Muscle of leg (tissue), 11 donors: ENCODE data around the gene PTTG1IP. TPM values are rescaled to one million over a fixed set of nuclear protein-coding genes. Genes with fewer than 3 reads are reported as not detected.

Experiments used
- DNase-seq: peaks from one replicate; pipeline ENCODE4 v3.0.0; 2013
- H3K27ac ChIP-seq: one replicate; pipeline ENCODE4 v1.5.1; 2013; ENCODE audit warnings: mild to moderate bottlenecking, low read length, control low read depth
- H3K27me3 ChIP-seq: one replicate; pipeline ENCODE4 v1.6.1; 2013; ENCODE audit warnings: low read length; ENCODE audit not compliant: control insufficient read depth, insufficient read depth
- H3K36me3 ChIP-seq: one replicate; pipeline ENCODE4 v1.6.1; 2013; ENCODE audit warnings: low read length; ENCODE audit not compliant: control insufficient read depth, insufficient read depth
- H3K4me1 ChIP-seq: one replicate; pipeline ENCODE4 v1.6.1; 2013; ENCODE audit warnings: low read length; ENCODE audit not compliant: control insufficient read depth, insufficient read depth
- H3K4me3 ChIP-seq: one replicate; pipeline ENCODE4 v1.5.1; 2013; ENCODE audit warnings: low read length, control low read depth
- H3K9me3 ChIP-seq: replicated peaks from 2 replicates; pipeline ENCODE4 v1.6.1; 2013; ENCODE audit warnings: low read depth, low read length; ENCODE audit not compliant: control insufficient read depth
- WGBS: methylation state at CpG from one replicate; pipeline ENCODE4 v1.1.5; 2013; ENCODE audit warnings: missing lambda C conversion rate; ENCODE audit not compliant: insufficient coverage; 5-methylcytosine and 5-hydroxymethylcytosine counted together
- polyA plus RNA-seq, 8 donors: library from polyadenylated mRNA; unstranded; fragments of 120-200 nt; gene quantifications; one replicate each; pipeline versions ENCODE4 v1.2.1 to v1.2.3, GENCODE V29; 2013; ENCODE audit warnings: inconsistent platforms in 1 of 8, low replicate concordance in 1 of 8; ENCODE audit not compliant: insufficient read length in 8 of 8, insufficient read depth in 1 of 8
- total RNA-seq: library from RNA; stranded (reverse); fragments of 120-200 nt; gene quantifications from one replicate; pipeline ENCODE4 v1.2.4, GENCODE V29; 2013

Gene PTTG1IP
- total and polyA plus RNA-seq, 9 donors = 126 to 149 (median 136) TPM

DNA sequence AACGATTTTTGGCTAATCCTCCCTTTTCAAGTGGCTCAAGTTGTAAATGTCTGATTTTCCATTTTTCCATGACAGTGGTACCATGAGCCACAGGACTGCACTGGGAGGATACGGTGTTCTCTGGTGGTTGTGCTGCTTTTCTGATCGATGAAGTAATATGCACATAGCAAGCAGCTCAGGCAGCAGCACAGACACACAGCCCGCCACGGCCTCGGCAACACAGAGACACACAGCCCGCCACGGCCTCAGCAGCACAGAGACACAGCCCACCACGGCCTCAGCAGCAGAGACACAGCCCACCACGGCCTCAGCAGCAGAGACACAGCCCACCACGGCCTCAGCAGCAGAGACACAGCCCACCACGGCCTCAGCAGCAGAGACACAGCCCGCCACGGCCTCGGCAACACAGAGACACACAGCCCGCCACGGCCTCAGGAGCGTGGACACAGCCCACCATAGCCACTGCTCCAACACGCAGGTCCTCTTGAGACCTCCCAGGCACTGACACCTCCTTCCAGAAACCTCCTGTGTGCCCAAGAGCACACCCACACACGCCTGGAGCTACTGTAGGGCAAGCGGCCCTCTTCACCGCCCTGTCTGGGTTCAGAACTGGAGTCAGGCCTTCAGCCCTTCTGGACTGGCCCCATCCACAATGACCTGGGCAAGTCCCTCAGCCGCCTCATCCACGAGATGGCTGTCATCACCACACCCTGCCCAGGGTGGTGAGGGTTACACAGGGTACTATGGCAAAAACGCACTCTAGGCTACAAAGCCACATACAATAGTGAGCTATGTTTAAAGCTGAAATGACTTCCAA is 10.4 kb downstream of the PTTG1IP start:
- peaks cover 56% of the 10 kb centered on the region for H3K36me3 ChIP-seq
- peaks cover 8% of the 10 kb centered on the region for H3K4me1 ChIP-seq
- no peaks in the 10 kb centered on the region for H3K27me3 ChIP-seq
- H3K27ac ChIP-seq = no peak overlapping the region
- 95% methylated on average over 18 of the region's 25 CpGs for WGBS
- no peak for DNase-seq
- H3K9me3 ChIP-seq = no peaks in the 10 kb centered on the region
- H3K4me3 ChIP-seq = no peak overlapping the region

DNA sequence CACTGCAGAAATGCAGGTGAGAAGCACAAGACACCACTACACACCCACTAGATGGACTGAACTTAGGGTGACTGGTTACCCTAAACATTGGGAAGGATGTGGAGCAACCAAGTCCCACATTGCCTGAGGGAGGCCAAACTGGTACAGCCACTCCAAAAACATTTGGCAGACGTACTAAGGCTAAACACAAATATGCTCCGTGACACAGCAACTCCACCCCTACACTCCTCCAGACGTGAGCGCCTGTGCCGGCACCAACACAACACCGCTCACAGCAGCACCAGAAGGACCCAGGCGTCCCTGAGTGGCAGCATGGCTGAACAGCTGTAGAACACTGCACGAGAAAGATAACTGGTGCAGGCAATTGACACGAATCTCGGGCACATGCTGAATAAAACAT is 14.7 kb downstream of the PTTG1IP start:
- Histone ChIP-seq H3K36me3 (peaks cover 67% of the 10 kb centered on the region), H3K4me1 (no peaks in the 10 kb centered on the region), H3K27ac (no peak overlapping the region)

DNA sequence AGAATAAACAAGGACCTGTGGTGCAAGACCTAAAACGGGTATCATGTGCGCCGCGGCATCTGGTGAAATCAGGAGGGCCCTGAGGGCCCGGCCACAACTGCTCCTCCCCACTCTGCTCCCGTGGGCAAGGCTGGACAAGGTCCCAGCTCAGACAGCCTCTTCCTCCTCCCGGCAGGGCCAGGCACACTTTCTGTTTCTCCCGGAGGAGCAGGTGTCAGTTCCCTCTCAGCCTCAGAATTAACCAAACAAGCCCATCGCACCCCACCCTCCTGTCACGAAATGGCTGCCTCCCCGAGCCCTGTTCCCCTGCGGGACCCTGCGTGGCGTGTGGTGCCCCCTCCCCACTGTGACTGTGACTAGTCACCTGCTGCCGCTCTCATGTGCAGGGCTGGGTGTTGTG is 15.2 kb downstream of the PTTG1IP start:
- H3K27ac ChIP-seq = no peak overlapping the region
- H3K27me3 ChIP-seq = no peaks in the 10 kb centered on the region
- H3K36me3 ChIP-seq = peaks cover 67% of the 10 kb centered on the region
- no peak for DNase-seq
- 89% methylated on average over 14 of the region's 15 CpGs for WGBS
- no peak overlapping the region for H3K4me3 ChIP-seq
- no peaks in the 10 kb centered on the region for H3K4me1 ChIP-seq
- H3K9me3 ChIP-seq = no peaks in the 10 kb centered on the region

More for the DNA sequence above, 14.7 kb downstream of the PTTG1IP start:
- DNase-seq = no peak
- no peaks in the 10 kb centered on the region for H3K9me3 ChIP-seq
- H3K27me3 ChIP-seq = no peaks in the 10 kb centered on the region
- H3K4me3 ChIP-seq = no peak overlapping the region
- 88% methylated on average over 7 of the region's 10 CpGs for WGBS

DNA sequence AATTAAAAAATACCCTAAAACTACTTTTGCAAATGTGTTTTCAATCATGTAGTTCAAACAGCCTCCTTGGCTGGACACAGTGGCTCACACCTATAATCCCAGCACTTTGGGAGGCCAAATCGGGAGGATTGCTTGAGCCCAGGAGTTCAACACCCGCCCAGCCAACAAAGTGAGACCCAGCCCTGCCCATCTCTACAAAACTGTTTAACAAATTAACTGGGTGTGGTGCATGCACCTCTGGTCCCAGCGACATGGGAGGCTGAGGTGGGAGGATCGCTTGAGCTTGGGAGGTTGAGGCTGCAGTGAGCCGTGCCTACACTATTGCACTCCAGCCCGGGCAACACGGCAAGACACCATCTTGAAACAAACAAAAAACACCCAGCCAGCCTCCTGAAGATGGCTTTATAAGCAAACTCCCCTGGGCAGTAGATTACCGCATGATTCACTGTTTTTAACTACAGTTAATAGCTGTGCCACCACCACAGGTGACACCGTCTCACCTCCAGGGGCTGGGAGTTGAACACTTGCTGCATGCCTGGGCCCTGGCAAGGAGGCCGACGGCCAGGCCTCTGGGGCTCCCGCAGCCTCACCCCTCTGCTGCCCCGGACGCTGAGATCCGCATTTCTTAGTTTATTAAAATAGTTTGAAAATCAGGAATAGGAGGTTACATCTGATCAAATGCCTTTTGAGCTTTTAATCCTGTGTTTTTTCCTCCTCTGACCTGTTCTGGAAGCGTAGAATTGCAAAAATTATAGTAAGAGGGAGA is 16.2 kb downstream of the PTTG1IP start:
- Histone ChIP-seq H3K9me3 (no peaks in the 10 kb centered on the region), H3K4me1 (no peaks in the 10 kb centered on the region), H3K27me3 (no peaks in the 10 kb centered on the region), H3K27ac (no peak overlapping the region), H3K4me3 (no peak overlapping the region), H3K36me3 (peaks cover 71% of the 10 kb centered on the region)
- DNase-seq = no peak
- WGBS = 90% methylated on average over 2 of the region's 16 CpGs

DNA sequence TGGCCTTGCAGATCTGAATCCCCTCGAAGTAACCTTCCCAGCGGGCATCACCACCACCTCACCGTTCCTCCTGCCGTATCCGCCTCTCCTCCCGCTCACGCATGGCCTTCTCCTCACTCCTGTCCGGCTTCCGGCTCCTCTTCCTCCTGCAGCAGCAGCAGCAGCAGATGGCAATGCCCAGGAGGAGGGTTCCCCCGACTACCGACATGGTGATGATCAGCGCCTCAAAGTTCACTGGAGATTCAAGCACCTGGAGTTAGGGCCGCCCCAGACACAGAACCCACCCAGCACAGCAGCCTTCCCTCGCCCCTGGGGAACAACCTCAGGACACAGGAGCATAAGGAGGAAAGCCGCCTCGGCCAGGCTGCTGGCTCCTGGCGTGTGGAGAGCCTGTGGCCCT is 17.4 kb downstream of the PTTG1IP start:
- Histone ChIP-seq H3K36me3 (peaks cover 71% of the 10 kb centered on the region), H3K27ac (no peak overlapping the region)

DNA sequence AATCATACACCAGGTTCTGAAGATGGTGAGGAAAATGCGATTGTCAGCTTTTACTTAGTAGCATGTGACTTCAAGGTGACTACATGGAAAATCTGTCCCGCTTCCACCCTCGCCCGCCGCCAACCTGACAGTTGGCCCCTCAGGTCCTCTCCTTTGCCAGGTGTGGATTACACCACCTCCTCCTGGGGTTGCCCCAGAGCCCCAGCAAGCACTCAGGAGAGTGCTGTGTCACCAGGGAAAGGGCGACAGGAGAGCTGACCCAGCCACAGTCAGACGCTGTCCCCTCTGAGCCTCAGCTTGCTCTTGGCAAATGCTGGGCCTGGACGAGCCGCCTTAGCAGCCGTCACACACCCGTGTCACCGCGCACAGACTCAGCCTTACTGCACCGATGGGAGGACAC is 17.9 kb downstream of the PTTG1IP start:
- no peaks in the 10 kb centered on the region for H3K9me3 ChIP-seq
- H3K4me1 ChIP-seq = no peaks in the 10 kb centered on the region
- no peak overlapping the region for H3K4me3 ChIP-seq
- H3K36me3 ChIP-seq = peaks cover 74% of the 10 kb centered on the region
- DNase-seq = no peak
- no peak overlapping the region for H3K27ac ChIP-seq
- H3K27me3 ChIP-seq = no peaks in the 10 kb centered on the region
- WGBS = 93% methylated on average over 13 of the region's 14 CpGs

More for the DNA sequence above, 17.4 kb downstream of the PTTG1IP start:
- no peak overlapping the region for H3K4me3 ChIP-seq
- no peak for DNase-seq
- no peaks in the 10 kb centered on the region for H3K4me1 ChIP-seq
- 83% methylated on average over 13 of the region's 17 CpGs for WGBS
- no peaks in the 10 kb centered on the region for H3K27me3 ChIP-seq
- H3K9me3 ChIP-seq = no peaks in the 10 kb centered on the region

DNA sequence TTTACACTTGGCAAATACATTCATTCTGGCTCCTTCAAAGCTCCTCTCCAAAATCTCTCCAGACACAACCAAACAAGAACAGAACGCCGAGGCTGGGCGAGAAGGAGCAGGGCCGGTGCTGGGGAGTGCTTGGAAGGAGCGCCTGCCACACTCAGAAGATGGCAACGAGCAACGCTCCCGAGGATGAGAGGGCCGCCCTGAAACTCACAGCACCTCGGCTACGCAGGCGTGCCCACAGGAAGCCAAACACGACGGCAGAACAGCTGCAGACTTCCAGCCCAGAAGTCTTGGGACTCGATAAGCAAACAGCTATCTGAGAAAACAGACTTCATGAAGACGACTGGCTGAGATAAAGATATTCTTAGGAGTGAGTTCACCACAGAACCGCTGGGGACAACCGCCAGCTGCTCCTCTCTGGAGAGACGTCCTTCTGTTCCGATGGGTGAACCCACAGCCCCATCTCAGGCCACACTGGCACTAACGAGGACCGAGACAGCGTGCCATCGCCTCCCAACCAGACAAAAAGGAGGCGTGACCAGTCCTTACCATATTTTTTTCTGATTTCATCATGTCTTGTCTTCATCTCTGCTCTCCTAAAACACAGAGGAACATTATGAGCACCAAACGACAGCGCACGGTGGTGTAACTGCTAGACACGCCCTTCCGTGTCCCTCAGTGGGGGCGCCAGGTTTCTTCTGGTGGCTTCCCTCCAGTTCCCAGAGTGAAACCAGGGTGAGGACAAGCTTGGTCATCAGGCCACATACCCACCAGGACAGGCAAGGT is 18.6 kb downstream of the PTTG1IP start:
- H3K9me3 ChIP-seq = no peaks in the 10 kb centered on the region
- DNase-seq = no peak
- 86% methylated on average over 26 of the region's 31 CpGs for WGBS
- no peak overlapping the region for H3K27ac ChIP-seq
- no peaks in the 10 kb centered on the region for H3K4me1 ChIP-seq
- H3K4me3 ChIP-seq = no peak overlapping the region
- H3K36me3 ChIP-seq = peaks cover 81% of the 10 kb centered on the region
- H3K27me3 ChIP-seq = no peaks in the 10 kb centered on the region

DNA sequence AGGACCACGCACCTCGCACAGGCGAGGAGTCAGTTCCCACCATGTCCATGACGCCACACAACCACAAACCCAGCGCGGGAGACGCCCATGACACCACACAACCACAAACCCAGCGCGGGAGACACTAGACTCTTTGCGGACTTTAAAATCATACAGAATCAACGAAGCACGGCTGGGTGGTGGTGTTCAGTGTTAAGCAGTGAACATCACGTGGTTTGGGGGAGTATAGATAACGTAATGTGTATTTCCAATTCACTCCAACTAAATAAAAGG is 19.2 kb downstream of the PTTG1IP start:
- DNase-seq = no peak
- Histone ChIP-seq H3K9me3 (no peaks in the 10 kb centered on the region), H3K27ac (no peak overlapping the region), H3K27me3 (no peaks in the 10 kb centered on the region), H3K4me1 (no peaks in the 10 kb centered on the region), H3K36me3 (peaks cover 83% of the 10 kb centered on the region), H3K4me3 (no peak overlapping the region)
- WGBS = 100% methylated on average over 2 of the region's 14 CpGs

DNA sequence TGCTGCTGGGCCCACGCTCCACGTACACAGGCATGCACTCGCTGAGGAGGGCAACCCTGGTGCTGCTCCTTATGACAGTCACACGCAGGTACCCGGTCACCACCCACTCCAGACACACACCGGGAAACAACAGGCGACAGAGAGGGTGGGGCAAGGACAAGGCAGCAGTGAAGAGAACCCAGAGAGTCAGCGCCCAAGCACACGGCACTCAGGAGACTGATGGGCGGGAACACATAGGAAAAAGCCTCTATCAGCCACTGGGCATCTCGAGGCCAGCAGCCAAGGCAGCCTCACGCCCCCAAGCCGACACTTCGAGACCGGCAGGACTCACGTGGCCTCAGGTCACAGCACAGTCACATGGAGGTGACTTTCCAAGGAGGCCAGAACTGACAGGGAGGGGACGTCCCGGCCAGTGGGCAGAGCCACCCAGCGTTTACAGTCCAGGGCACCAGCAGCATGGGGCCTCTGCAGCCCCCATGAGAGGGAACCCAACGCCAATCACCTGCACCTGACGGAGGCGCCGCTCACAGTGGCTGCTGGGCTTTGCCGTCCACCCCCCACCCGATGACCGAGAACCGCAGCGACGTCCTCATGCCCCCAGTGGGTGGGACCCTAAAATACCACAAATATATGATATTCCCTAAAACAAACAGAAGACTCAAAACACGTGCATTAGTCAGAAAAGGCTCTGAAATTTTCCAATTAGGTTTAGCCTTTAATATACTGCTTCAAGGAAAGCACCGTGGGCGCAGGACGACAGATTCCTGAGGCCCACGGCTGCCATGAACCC is 19.7 kb downstream of the PTTG1IP start:
- Histone ChIP-seq H3K4me3 (no peak overlapping the region), H3K27me3 (no peaks in the 10 kb centered on the region), H3K36me3 (peaks cover 83% of the 10 kb centered on the region), H3K4me1 (no peaks in the 10 kb centered on the region), H3K27ac (no peak overlapping the region), H3K9me3 (no peaks in the 10 kb centered on the region)
- DNase-seq = no peak
- WGBS = 90% methylated on average over 22 of the region's 34 CpGs
